Right lobe of liver (tissue), 6 donors: ENCODE data around the gene CD4. TPM values are rescaled to one million over a fixed set of nuclear protein-coding genes. Genes with fewer than 3 reads are reported as not detected.

ENCODE experiments used
- ATAC-seq, 4 donors: fragments of 200-7000 bp; cut with Tn5 transposase; one replicate each; pipeline ENCODE4 v1.9.1; 2020; ENCODE audit warnings: mild to moderate bottlenecking in 4 of 4, moderate library complexity in 4 of 4
- DNase-seq, 3 donors: peaks; one replicate each; pipeline ENCODE4 v3.0.0-alpha.2; 2020
- H3K27ac ChIP-seq, 3 donors: fragments of 200-600 bp; one replicate each; pipeline ENCODE4 v1.8.0; 2022
- H3K27me3 ChIP-seq, 2 donors: fragments of 200-600 bp; one replicate each; pipeline ENCODE4 v1.8.0; 2022
- H3K36me3 ChIP-seq, 4 donors: fragments of 200-600 bp; sonication (generic) in 1 of 4; one replicate each; pipeline versions ENCODE4 v1.5.1 to v1.8.0; 2017 to 2022; ENCODE audit warnings: control low read depth in 1 of 4
- H3K4me1 ChIP-seq, 4 donors: fragments of 200-600 bp; sonication (generic) in 1 of 4; one replicate each; pipeline versions ENCODE4 v1.5.1 to v1.8.0; 2017 to 2022; ENCODE audit warnings: control low read depth in 1 of 4
- H3K4me3 ChIP-seq, 3 donors: fragments of 200-600 bp; one replicate each; pipeline ENCODE4 v1.8.0; 2022
- H3K9me3 ChIP-seq, 4 donors: fragments of 200-600 bp; sonication (generic) in 1 of 4; one replicate each; pipeline versions ENCODE4 v1.5.1 to v1.8.0; 2017 to 2022; ENCODE audit warnings: control low read depth in 1 of 4
- CTCF ChIP-seq, 4 donors: fragments of 200-600 bp in 3 of 4; fragments of 450-650 bp in 1 of 4; IDR thresholded peaks; one replicate each; pipeline versions ENCODE4 v1.5.1 to v1.8.0; 2016 to 2022; ENCODE audit warnings: antibody characterized with exemption in 4 of 4, mild to moderate bottlenecking in 2 of 4
- POLR2A ChIP-seq: fragments of 450-650 bp; IDR thresholded peaks from one replicate; pipeline ENCODE4 v1.6.1; 2017; ENCODE audit warnings: antibody characterized with exemption, mild to moderate bottlenecking
- WGBS: methylation state at CpG from one replicate; pipeline ENCODE4 v1.1.6; 2018; ENCODE audit warnings: low coverage, low lambda C conversion rate; ENCODE audit not compliant: insufficient coverage; ENCODE audit errors: missing lambda C conversion rate; 5-methylcytosine and 5-hydroxymethylcytosine counted together
- intact Hi-C, 2 donors: fragments of 100-400 bp; cut with DNase I; formaldehyde crosslinking; loops; one replicate each; pipeline versions ENCODE4 v1.11.2 to v1.14.1; 2022
- total RNA-seq, 6 experiments: library from RNA; depleted of rRNA in 2 of 6; stranded (reverse); fragments of >200 nt in 2 of 6; fragmentation: NEBNext Ultra II Directional in 3 of 6; extraction: Animal tissue kit (Norgen Biotek cat#: 25700) in 3 of 6; gene quantifications; one replicate each; pipeline versions ENCODE4 v1.1.0 to v1.2.4, GENCODE V29; 2016 to 2023
- donor health status: DM: no; HTN: yes; CAD: no.
- donor health status: DM: no; HTN: no; CAD: no.
- donor health status: DM: no; HTN: no; CAD: no.
- donor health status: DM: no; HTN: yes; CAD: no.
- donor health status: DM: no; HTN: yes; CAD: no.

Gene CD4
- total RNA-seq, 6 experiments from 2014 or later, result 10.0 to 41.6 (median 28.1) TPM

GRCh38 chr12:6836851-6837250 is 47.5 kb downstream of the CD4 start:
- no peak for DNase-seq
- intact Hi-C loops, result loop anchor here in 1 of 2 donors (5.0 to 10.0 kb wide), 2 partner anchors 105 to 212 kb away; no protein-coding TSS in a partner anchor
- H3K4me1 ChIP-seq, result no peaks in the 10 kb centered on the region
- H3K27me3 ChIP-seq, result no peaks in the 10 kb centered on the region
- no peak for TF ChIP-seq CTCF (IDR thresholded peaks at IDR 0.05)
- no peak overlapping the region for H3K27ac ChIP-seq
- WGBS, result 49% methylated on average over 3 of the region's 16 CpGs
- ATAC-seq, result no peak
- H3K9me3 ChIP-seq, result no peaks in the 10 kb centered on the region
- H3K36me3 ChIP-seq, result no peaks in the 10 kb centered on the region
- H3K4me3 ChIP-seq, result no peak overlapping the region

- Histone ChIP-seq H3K4me3 (no peak overlapping the region), H3K36me3 (no peaks in the 10 kb centered on the region), H3K27me3 (no peaks in the 10 kb centered on the region), H3K4me1 (no peaks in the 10 kb centered on the region), H3K27ac (no peak overlapping the region), H3K9me3 (no peaks in the 10 kb centered on the region)
- intact Hi-C loops, result loop anchor here in 1 of 2 donors (5.0 to 10.0 kb wide), 2 partner anchors 105 to 213 kb away; no protein-coding TSS in a partner anchor
- TF ChIP-seq POLR2A (no peak), CTCF (IDR thresholded peaks at IDR 0.05) (no peak)
- DNase-seq, result no peak
- 67% methylated on average over 1 of the region's 26 CpGs for WGBS
- ATAC-seq, result no peak
Observed at GRCh38 chr12:6837370-6838060, 48.2 kb downstream of the CD4 start.

- no peaks in the 10 kb centered on the region for H3K4me1 ChIP-seq
- no peaks in the 10 kb centered on the region for H3K9me3 ChIP-seq
- ATAC-seq, result no peak
- H3K4me3 ChIP-seq, result no peak overlapping the region
- TF ChIP-seq CTCF (IDR thresholded peaks at IDR 0.05), result no peak
- TF ChIP-seq POLR2A, result no peak
- 85% methylated on average over 11 of the region's 16 CpGs for WGBS
- H3K36me3 ChIP-seq, result no peaks in the 10 kb centered on the region
- DNase-seq, result no peak
- intact Hi-C loops, result loop anchor here in 1 of 2 donors (5.0 to 10.0 kb wide), 2 partner anchors 107 to 214 kb away; no protein-coding TSS in a partner anchor
- H3K27me3 ChIP-seq, result no peaks in the 10 kb centered on the region
- no peak overlapping the region for H3K27ac ChIP-seq
Observed at GRCh38 chr12:6838854-6839253, 49.5 kb downstream of the CD4 start.

GRCh38 chr12:6839482-6840201 is 50.3 kb downstream of the CD4 start:
- Histone ChIP-seq H3K36me3 (no peaks in the 10 kb centered on the region), H3K9me3 (no peaks in the 10 kb centered on the region), H3K27ac (no peak overlapping the region), H3K4me1 (no peaks in the 10 kb centered on the region), H3K27me3 (no peaks in the 10 kb centered on the region), H3K4me3 (no peak overlapping the region)
- no CpG with 5 or more reads among the region's 10 CpGs for WGBS
- intact Hi-C loops, result loop anchor here in 1 of 2 donors (5.0 to 10.0 kb wide), 2 partner anchors 107 to 215 kb away; no protein-coding TSS in a partner anchor
- ATAC-seq, result no peak
- DNase-seq, result no peak
- TF ChIP-seq POLR2A (no peak), CTCF (IDR thresholded peaks at IDR 0.05) (no peak)
